DND-41 (cell line): ENCODE results near the gene MRPL58.

Experiments used
- EZH2 ChIP-seq: IDR thresholded peaks from 3 replicates; pipeline ENCODE4 v1.6.1; 2012; ENCODE audit warnings: borderline replicate concordance, low read depth, mild to moderate bottlenecking, moderate library complexity, low read length, inconsistent platforms; ENCODE audit not compliant: severe bottlenecking
- TF ChIP-seq, protein P1 (sequence below): IDR thresholded peaks from 2 replicates; pipeline ENCODE4 v1.5.1; 2012; ENCODE audit warnings: borderline replicate concordance, low read length, moderate library complexity, mild to moderate bottlenecking; ENCODE audit not compliant: poor library complexity, severe bottlenecking; ENCODE audit errors: extremely low read depth

GRCh38 chr17:74977802-74978201, 34.7 kb upstream of the MRPL58 start:
- no peak for TF ChIP-seq EZH2
- TF ChIP-seq, protein P1, sequence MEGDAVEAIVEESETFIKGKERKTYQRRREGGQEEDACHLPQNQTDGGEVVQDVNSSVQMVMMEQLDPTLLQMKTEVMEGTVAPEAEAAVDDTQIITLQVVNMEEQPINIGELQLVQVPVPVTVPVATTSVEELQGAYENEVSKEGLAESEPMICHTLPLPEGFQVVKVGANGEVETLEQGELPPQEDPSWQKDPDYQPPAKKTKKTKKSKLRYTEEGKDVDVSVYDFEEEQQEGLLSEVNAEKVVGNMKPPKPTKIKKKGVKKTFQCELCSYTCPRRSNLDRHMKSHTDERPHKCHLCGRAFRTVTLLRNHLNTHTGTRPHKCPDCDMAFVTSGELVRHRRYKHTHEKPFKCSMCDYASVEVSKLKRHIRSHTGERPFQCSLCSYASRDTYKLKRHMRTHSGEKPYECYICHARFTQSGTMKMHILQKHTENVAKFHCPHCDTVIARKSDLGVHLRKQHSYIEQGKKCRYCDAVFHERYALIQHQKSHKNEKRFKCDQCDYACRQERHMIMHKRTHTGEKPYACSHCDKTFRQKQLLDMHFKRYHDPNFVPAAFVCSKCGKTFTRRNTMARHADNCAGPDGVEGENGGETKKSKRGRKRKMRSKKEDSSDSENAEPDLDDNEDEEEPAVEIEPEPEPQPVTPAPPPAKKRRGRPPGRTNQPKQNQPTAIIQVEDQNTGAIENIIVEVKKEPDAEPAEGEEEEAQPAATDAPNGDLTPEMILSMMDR, result no peak
